ENCODE results near the gene PTCHD4.
"Not testable (repeated sequence)": the region's sequence is repeated elsewhere in the genome, so short reads cannot be mapped to it uniquely, and the experiment has no call there.

The PTCHD4 gene

DNA sequence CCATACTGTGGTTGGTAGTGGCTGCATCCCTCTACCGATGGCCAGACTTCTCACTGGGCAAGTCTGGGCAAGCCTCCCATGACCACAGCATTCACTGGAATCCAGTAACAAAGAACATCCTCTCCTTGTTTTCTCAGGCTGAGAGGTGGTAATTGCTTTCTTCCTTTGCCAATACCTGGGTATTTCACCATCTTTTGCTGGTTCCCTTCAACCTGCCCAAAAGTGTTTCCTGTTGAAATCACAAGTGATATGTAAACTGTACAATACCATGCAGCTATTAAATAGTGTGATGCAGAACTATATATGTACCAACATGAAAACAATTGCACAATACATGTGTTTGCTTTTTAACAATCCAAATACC, at the start of gene PTCHD4:
TSS of gene PTCHD4 (minus strand) at position 55 of the 364 bp plus-strand sequence. CDS start 42,240 bp downstream, outside the sequence.
- no peak within 1 kb of the TSS for H3K4me3 Mint-ChIP-seq
- H3K4me1 Mint-ChIP-seq: no peaks in the 10 kb centered on the region
- no peak within 1 kb of the TSS for H3K27ac Mint-ChIP-seq
- ATAC-seq (no peak), DNase-seq (no peak)
- H3K36me3 Mint-ChIP-seq (ENCODE audit: low read depth): no peaks in the 10 kb centered on the region
- no peaks in the 10 kb centered on the region for H3K9me3 Mint-ChIP-seq
- H3K27me3 Mint-ChIP-seq: no peaks in the 10 kb centered on the region

DNA sequence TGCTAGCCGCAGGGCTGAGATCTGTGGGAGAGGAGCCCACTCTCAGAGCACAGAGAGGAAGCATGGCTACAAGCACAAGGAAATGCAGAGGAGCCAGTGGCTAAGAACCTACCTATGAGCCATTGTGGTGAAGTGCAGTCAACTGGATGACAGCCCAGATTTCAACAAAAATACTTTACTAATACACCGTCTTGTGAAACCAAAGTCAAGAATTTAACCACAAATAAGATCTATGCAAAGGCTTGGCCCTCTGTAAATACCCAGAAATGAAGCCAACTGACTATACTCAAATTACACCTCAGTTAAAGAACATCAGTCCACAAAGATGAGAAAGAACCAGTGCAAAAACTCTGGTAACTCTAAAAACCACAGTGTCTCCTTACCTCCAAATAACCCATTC, 40.1 kb upstream of the PTCHD4 start:
- Mint-ChIP-seq H3K27me3 (no peaks in the 10 kb centered on the region), H3K4me3 (no peak overlapping the region), H3K27ac (no peak overlapping the region), H3K36me3 (ENCODE audit: low read depth) (no peaks in the 10 kb centered on the region), H3K9me3 (peaks cover 28% of the 10 kb centered on the region), H3K4me1 (no peaks in the 10 kb centered on the region)
- DNase-seq (no peak), ATAC-seq (no peak)

DNA sequence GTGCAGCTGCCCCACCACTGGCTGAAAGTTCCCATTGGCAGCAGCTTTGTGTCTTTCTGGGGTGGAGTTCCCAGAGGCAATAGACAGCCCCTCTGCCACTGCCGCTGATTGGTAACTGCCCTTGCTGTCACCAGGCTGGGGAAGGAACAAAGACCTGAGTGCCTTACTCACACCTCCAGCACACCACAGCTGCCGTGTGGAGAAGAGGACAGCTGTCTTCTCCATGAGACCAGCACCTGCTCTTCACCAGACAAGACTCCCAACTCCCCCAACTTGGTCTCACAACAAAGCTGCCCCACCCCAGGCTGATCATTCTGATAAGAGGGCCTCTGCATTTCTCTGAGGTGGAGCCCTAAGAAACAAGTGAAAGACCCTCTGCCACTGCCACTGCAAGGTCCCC, 39.7 kb upstream of the PTCHD4 start:
- no peak overlapping the region for H3K4me3 Mint-ChIP-seq
- H3K4me1 Mint-ChIP-seq: no peaks in the 10 kb centered on the region
- no peaks in the 10 kb centered on the region for H3K27me3 Mint-ChIP-seq
- H3K27ac Mint-ChIP-seq: no peak overlapping the region
- H3K9me3 Mint-ChIP-seq: peaks cover 28% of the 10 kb centered on the region
- no peaks in the 10 kb centered on the region for H3K36me3 Mint-ChIP-seq (ENCODE audit: low read depth)
- ATAC-seq (no peak), DNase-seq (no peak)

- Mint-ChIP-seq H3K4me1 (no peaks in the 10 kb centered on the region), H3K36me3 (ENCODE audit: low read depth) (no peaks in the 10 kb centered on the region), H3K9me3 (peaks cover 11% of the 10 kb centered on the region)
These were observed 36.1 kb upstream of the PTCHD4 start for GRCh38 chr6:48147051-48147450.

GRCh38 chr6:48144021-48144420, 33.0 kb upstream of the PTCHD4 start:
- no peak overlapping the region for H3K4me3 Mint-ChIP-seq
- no peak overlapping the region for H3K27ac Mint-ChIP-seq
- no peaks in the 10 kb centered on the region for H3K27me3 Mint-ChIP-seq
- no peaks in the 10 kb centered on the region for H3K4me1 Mint-ChIP-seq
- no peaks in the 10 kb centered on the region for H3K9me3 Mint-ChIP-seq
- ATAC-seq: no peak
- H3K36me3 Mint-ChIP-seq (ENCODE audit: low read depth): no peaks in the 10 kb centered on the region
- DNase-seq: no peak

More at GRCh38 chr6:48147051-48147450, 36.1 kb upstream of the PTCHD4 start:
- no peak overlapping the region for H3K27ac Mint-ChIP-seq
- no peak overlapping the region for H3K4me3 Mint-ChIP-seq
- no peak for ATAC-seq
- no peaks in the 10 kb centered on the region for H3K27me3 Mint-ChIP-seq
- DNase-seq: no peak

DNA sequence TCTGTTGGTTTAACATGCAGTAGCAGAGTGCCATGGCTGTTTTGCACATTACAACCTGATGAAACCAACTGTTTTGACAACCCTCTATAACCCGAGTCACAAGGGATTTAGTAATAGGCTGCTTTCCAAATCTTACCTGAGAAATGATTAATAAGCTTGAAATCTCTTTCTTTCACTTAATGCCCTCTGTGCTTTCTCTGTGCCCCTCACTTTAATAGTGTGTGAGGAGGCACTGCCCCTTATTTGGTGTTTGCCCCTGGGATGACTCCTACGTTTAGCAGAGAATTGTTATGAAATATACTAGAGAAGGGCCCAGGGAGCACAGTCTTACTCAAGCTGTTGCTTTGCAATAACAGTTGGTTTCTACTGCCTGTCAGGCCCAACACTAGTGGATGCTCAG, 31.0 kb upstream of the PTCHD4 start:
- H3K4me3 Mint-ChIP-seq: no peak overlapping the region
- no peak overlapping the region for H3K27ac Mint-ChIP-seq
- no peak for ATAC-seq
- no peaks in the 10 kb centered on the region for H3K9me3 Mint-ChIP-seq
- H3K4me1 Mint-ChIP-seq: no peaks in the 10 kb centered on the region
- H3K27me3 Mint-ChIP-seq: no peaks in the 10 kb centered on the region
- H3K36me3 Mint-ChIP-seq (ENCODE audit: low read depth): no peaks in the 10 kb centered on the region
- DNase-seq: no peak

GRCh38 chr6:48139818-48140614, 29.0 kb upstream of the PTCHD4 start:
- ATAC-seq (no peak), DNase-seq (no peak)
- no peaks in the 10 kb centered on the region for H3K9me3 Mint-ChIP-seq
- no peak overlapping the region for H3K27ac Mint-ChIP-seq
- no peak overlapping the region for H3K4me3 Mint-ChIP-seq
- H3K4me1 Mint-ChIP-seq: no peaks in the 10 kb centered on the region
- H3K27me3 Mint-ChIP-seq: no peaks in the 10 kb centered on the region
- no peaks in the 10 kb centered on the region for H3K36me3 Mint-ChIP-seq (ENCODE audit: low read depth)

GRCh38 chr6:48136856-48137255, 25.9 kb upstream of the PTCHD4 start:
- ATAC-seq (no peak), DNase-seq (no peak)
- Mint-ChIP-seq H3K27me3 (no peaks in the 10 kb centered on the region), H3K27ac (no peak overlapping the region), H3K9me3 (no peaks in the 10 kb centered on the region), H3K4me1 (no peaks in the 10 kb centered on the region), H3K4me3 (no peak overlapping the region), H3K36me3 (ENCODE audit: low read depth) (no peaks in the 10 kb centered on the region)

- Mint-ChIP-seq H3K36me3 (ENCODE audit: low read depth) (no peaks in the 10 kb centered on the region), H3K27me3 (no peaks in the 10 kb centered on the region), H3K4me3 (no peak overlapping the region), H3K27ac (no peak overlapping the region), H3K9me3 (no peaks in the 10 kb centered on the region), H3K4me1 (no peaks in the 10 kb centered on the region)
- ATAC-seq: no peak
- DNase-seq: no peak
These were observed 24.5 kb upstream of the PTCHD4 start for GRCh38 chr6:48135323-48136084.

DNA sequence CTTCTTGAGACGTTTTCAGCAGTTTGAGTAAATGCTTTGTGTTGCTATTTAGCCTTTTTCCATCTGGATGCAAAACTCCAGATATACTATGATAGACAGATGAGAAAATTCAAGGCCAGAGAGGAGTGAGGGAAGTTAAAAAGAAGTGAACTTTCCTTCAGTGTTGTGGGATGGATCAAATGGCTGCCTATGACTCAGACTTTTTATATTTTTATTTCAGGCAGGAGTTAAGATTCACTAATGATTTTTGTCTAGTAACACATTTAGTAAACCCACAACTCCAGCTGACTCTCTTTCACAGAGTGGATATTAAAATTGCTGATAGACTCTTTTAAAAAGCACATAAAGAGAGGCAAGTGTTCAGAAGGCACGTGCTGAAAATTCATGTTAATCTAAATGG, 23.2 kb upstream of the PTCHD4 start:
- ATAC-seq (no peak), DNase-seq (no peak)
- Mint-ChIP-seq H3K4me1 (no peaks in the 10 kb centered on the region), H3K4me3 (no peak overlapping the region), H3K27me3 (no peaks in the 10 kb centered on the region), H3K27ac (no peak overlapping the region), H3K36me3 (ENCODE audit: low read depth) (no peaks in the 10 kb centered on the region), H3K9me3 (no peaks in the 10 kb centered on the region)

GRCh38 chr6:48123601-48124000, 12.6 kb upstream of the PTCHD4 start:
- Mint-ChIP-seq H3K36me3 (ENCODE audit: low read depth) (no peaks in the 10 kb centered on the region), H3K9me3 (peaks cover 6% of the 10 kb centered on the region), H3K4me1 (no peaks in the 10 kb centered on the region), H3K27ac (no peak overlapping the region), H3K4me3 (no peak overlapping the region), H3K27me3 (no peaks in the 10 kb centered on the region)
- ATAC-seq (no peak), DNase-seq (no peak)

DNA sequence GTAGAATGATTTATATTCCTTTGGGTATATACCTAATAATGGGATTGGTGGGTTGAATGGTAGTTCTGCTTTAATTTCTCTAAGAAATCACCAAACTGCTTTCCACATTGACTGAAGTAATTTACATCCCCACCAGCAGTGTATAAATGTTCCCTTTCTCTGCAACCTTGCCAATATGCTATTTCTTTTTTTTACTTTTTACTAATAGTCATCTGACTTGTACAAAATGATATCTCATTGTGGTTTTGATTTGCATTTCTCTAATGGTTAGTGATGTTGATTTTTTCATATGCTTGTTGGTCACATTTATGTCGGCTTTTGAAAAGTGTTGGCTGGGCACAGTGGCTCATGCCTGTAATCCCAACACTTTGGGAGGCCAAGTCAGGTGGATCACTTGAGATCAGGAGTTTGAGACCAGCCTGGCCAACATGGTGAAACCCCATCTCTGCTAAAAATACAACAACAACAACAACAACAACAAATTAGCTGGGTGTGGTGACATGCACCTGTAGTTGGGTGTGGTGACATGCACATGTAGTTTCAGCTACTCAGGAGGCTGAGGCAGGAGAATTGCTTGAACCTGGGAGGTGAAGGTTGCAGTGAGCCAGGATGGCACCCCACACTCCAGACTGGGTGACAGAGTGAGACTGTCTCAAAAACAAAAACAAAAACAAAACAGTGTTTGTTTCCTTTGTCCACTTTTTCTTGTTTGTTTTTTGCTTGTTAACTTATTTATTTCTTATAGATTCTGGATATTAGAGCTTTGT, 11.2 kb upstream of the PTCHD4 start:
- H3K4me1 Mint-ChIP-seq; H3K27me3 Mint-ChIP-seq; DNase-seq; H3K4me3 Mint-ChIP-seq; H3K36me3 Mint-ChIP-seq (ENCODE audit: low read depth); H3K9me3 Mint-ChIP-seq; H3K27ac Mint-ChIP-seq; ATAC-seq: not testable (repeated sequence)

DNA sequence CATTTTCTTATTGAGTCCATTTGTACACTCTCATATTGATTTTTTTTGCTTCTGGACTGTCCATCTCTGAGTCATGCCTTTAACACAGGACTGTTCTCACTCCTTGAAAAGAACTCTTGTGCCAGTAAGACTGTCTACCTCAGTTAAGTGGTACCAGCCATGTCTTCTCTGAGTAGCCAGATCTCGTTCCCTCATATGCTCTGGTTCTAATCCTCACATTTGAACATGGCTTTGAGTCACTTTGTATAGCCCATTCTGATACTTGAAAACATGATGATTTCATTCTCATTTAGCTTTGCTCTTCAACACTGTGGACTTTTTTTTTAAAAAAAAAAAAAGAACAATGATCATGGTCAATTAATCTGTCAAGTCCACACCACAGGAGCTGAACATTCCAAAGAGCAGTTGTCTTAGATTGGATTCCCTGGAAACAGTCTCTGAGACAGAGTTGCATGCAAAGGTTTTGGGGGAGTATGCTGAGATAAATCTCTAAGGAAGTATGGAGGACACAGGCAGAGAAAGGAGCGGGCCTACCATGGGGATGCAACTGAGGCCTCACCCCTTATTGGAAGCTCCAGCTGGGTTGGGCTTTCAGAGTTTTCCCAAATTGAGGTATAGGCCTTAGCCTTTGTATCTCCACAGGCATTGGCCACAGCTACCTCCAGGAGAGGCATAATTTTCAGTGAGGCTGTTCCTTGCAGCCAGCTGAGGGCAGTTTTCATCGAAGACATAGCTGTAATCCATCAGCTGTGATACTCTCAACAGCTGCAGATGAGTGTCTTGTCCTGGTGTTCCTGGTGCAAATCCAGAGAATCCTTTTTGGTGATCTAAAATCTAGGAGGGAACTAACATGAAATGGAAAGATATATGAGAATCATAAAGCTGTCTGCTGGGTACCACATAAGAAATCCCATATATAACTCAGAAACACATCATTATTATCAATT, 6.0 kb upstream of the PTCHD4 start:
- no peak overlapping the region for H3K27ac Mint-ChIP-seq
- DNase-seq (no peak), ATAC-seq (no peak)

GRCh38 chr6:48113130-48113529, 2.1 kb upstream of the PTCHD4 start:
- Mint-ChIP-seq H3K4me1 (no peaks in the 10 kb centered on the region), H3K36me3 (ENCODE audit: low read depth) (no peaks in the 10 kb centered on the region), H3K9me3 (no peaks in the 10 kb centered on the region), H3K4me3 (no peak overlapping the region), H3K27ac (no peak overlapping the region), H3K27me3 (no peaks in the 10 kb centered on the region)
- no peak for ATAC-seq
- no peak for DNase-seq

More for the DNA sequence above, 6.0 kb upstream of the PTCHD4 start:
- H3K9me3 Mint-ChIP-seq: no peaks in the 10 kb centered on the region
- no peaks in the 10 kb centered on the region for H3K27me3 Mint-ChIP-seq
- no peak overlapping the region for H3K4me3 Mint-ChIP-seq
- H3K4me1 Mint-ChIP-seq: no peaks in the 10 kb centered on the region
- H3K36me3 Mint-ChIP-seq (ENCODE audit: low read depth): no peaks in the 10 kb centered on the region
